ENCODE results near the gene P2RX7. TPM values are rescaled to one million over a fixed set of nuclear protein-coding genes. Genes with fewer than 3 reads are reported as not detected.

The P2RX7 gene
- total RNA-seq, 1 donor from 2014 or later, result 1.9 TPM

DNA sequence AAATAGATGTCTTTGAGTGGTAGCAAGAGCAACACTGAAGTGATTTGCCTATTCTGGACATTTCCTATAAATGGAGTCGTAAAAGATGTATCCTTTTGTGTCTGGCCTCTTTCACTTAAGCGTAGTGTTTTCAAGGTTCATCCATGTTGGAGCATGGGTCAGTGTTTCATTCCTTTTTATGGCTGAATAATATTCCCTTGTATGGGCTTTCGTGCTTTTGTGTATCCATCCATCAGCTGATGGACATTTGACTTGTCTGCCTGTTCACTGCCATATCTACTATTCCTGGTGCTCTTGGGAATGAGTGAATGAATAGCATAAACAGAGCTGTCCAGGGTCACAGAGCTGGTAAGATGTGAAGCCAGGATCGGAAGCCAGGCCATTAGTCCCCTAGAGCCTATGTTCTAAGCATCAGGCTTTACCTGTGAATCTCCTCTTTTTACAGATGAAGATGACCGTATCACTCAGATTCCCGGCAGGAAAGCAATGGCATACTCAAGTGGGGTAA is 1.8 kb upstream of the P2RX7 start:
- Mint-ChIP-seq H3K27ac (no peak overlapping the region), H3K4me3 (no peak overlapping the region), H3K36me3 (no peaks in the 10 kb centered on the region), H3K4me1 (ENCODE audit: unreplicated experiment) (peaks cover 21% of the 10 kb centered on the region), H3K9me3 (no peaks in the 10 kb centered on the region), H3K27me3 (peaks cover 4% of the 10 kb centered on the region)
- no peak for DNase-seq (ENCODE audit: extremely low spot score, unreplicated experiment)
- TF ChIP-seq, protein P1, sequence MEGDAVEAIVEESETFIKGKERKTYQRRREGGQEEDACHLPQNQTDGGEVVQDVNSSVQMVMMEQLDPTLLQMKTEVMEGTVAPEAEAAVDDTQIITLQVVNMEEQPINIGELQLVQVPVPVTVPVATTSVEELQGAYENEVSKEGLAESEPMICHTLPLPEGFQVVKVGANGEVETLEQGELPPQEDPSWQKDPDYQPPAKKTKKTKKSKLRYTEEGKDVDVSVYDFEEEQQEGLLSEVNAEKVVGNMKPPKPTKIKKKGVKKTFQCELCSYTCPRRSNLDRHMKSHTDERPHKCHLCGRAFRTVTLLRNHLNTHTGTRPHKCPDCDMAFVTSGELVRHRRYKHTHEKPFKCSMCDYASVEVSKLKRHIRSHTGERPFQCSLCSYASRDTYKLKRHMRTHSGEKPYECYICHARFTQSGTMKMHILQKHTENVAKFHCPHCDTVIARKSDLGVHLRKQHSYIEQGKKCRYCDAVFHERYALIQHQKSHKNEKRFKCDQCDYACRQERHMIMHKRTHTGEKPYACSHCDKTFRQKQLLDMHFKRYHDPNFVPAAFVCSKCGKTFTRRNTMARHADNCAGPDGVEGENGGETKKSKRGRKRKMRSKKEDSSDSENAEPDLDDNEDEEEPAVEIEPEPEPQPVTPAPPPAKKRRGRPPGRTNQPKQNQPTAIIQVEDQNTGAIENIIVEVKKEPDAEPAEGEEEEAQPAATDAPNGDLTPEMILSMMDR (conservative IDR thresholded peaks at IDR 0.05), result no peak

DNA sequence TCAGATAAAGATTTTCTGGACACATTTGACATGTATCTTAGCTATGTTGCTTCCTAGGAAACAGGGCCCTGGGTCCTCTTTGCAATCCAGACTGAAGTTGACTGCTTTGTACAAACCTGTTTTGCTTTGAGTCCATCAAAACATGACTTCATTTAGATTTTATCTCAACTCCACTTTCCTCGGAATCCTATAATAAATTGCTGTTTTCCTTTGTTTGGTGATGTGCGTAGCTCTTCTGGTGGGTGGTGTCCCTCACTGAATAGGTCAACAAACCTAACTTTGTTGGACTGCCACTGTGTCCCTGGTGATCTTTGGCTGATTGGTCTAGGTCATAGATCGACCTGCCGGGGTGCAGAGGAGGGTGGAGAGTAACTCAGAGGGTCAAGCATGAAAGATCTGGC is 735 bp upstream of the P2RX7 start:
- H3K4me3 Mint-ChIP-seq, result peak overlapping the region; percentile 32
- no peaks in the 10 kb centered on the region for H3K9me3 Mint-ChIP-seq
- H3K4me1 Mint-ChIP-seq (ENCODE audit: unreplicated experiment), result peaks cover 21% of the 10 kb centered on the region
- DNase-seq (ENCODE audit: extremely low spot score, unreplicated experiment), result no peak
- TF ChIP-seq, protein P1 (conservative IDR thresholded peaks at IDR 0.05), result no peak
- peaks cover 4% of the 10 kb centered on the region for H3K27me3 Mint-ChIP-seq
- no peaks in the 10 kb centered on the region for H3K36me3 Mint-ChIP-seq
- peak overlapping the region; percentile 81 for H3K27ac Mint-ChIP-seq

DNA sequence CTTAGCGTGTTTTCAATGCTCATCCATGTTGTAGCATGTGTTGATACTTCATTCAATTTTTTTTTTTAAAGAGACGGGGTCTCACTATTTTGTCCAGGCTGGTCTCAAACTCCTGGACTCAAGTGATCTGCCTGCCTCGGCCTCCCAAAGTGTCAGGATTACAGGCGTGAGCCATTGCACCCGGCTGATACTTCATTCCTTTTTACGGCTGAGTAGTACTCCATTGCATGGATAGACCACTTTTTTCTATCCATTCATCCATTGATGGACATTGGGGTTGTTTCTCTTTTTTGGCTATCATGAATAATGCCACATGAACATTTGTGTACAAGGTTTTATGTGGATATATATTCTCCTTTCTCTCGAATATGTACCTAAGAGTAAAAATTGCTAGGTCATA is 1.2 kb downstream of the P2RX7 start:
- H3K27ac Mint-ChIP-seq, result no peak overlapping the region
- DNase-seq (ENCODE audit: extremely low spot score, unreplicated experiment), result no peak
- TF ChIP-seq, protein P1 (conservative IDR thresholded peaks at IDR 0.05), result no peak
- H3K4me1 Mint-ChIP-seq (ENCODE audit: unreplicated experiment), result peaks cover 21% of the 10 kb centered on the region
- H3K27me3 Mint-ChIP-seq, result no peaks in the 10 kb centered on the region
- no peaks in the 10 kb centered on the region for H3K9me3 Mint-ChIP-seq
- H3K4me3 Mint-ChIP-seq, result no peak overlapping the region
- H3K36me3 Mint-ChIP-seq, result no peaks in the 10 kb centered on the region

DNA sequence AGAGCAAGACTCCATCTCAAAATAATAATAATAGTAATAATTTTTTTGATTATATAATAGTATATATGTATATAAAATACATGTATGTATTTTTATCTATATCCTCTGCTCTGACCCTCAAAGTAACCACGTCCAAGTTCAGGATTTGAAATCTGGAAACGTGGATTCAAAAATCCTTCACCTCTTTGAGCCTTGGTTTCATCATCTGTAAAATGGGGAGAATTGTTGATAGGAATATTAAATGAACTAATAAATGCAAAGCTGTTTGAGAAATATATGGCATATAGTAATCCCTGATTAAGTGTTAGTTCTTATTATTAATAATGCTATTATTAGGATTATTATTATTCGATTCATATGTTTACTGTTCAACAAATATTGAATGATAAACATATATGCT is 2.6 kb downstream of the P2RX7 start:
- Mint-ChIP-seq H3K4me3 (no peak overlapping the region), H3K36me3 (no peaks in the 10 kb centered on the region), H3K9me3 (no peaks in the 10 kb centered on the region), H3K27me3 (no peaks in the 10 kb centered on the region), H3K27ac (no peak overlapping the region), H3K4me1 (ENCODE audit: unreplicated experiment) (peaks cover 16% of the 10 kb centered on the region)
- TF ChIP-seq, protein P1 (conservative IDR thresholded peaks at IDR 0.05), result no peak
- no peak for DNase-seq (ENCODE audit: extremely low spot score, unreplicated experiment)

DNA sequence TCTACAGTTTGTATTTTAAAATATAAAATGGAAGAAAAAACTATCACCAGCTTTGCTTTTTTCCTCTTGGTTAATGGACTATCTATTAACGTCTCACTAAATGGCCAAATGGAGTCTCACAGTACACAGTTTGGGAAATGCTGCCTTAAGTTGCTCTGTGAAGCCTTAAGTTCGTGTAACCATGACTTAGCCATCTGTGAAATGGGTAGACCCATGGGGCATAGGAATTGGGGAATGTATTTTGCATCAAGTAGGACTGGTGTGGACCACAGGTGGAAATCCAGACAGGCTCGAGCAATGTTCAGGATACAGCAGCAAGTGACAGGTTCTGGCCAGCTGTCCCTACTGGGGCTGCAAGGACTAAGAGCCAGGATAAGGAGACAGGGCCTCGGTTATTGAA is 4.8 kb downstream of the P2RX7 start:
- H3K27ac Mint-ChIP-seq, result no peak overlapping the region
- H3K36me3 Mint-ChIP-seq, result no peaks in the 10 kb centered on the region
- H3K4me3 Mint-ChIP-seq, result no peak overlapping the region
- H3K9me3 Mint-ChIP-seq, result no peaks in the 10 kb centered on the region
- H3K27me3 Mint-ChIP-seq, result no peaks in the 10 kb centered on the region
- H3K4me1 Mint-ChIP-seq (ENCODE audit: unreplicated experiment), result peaks cover 7% of the 10 kb centered on the region
- TF ChIP-seq, protein P1 (conservative IDR thresholded peaks at IDR 0.05), result no peak
- no peak for DNase-seq (ENCODE audit: extremely low spot score, unreplicated experiment)

DNA sequence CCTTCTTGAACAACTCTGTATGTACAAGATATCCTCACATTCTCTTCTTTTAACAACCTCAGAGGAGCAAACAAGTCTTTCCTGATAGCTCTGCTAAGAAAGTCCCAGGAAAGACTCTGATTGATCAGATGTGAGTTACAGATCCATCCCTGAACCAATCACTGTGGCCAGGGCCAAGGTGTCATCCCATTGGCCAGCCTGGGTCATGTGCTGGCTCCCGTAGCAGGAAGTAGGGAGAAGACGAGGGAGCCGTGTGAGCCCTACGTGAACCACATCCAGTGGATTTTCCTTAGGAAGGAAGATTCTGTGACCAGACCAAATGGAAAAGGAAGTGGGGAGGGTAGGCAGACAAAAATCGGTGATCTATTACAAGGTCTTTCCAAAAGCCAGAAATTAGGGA is 5.6 kb downstream of the P2RX7 start:
- TF ChIP-seq, protein P1 (conservative IDR thresholded peaks at IDR 0.05), result no peak
- Mint-ChIP-seq H3K4me1 (ENCODE audit: unreplicated experiment) (no peaks in the 10 kb centered on the region), H3K36me3 (no peaks in the 10 kb centered on the region), H3K4me3 (no peak overlapping the region), H3K27me3 (no peaks in the 10 kb centered on the region), H3K9me3 (no peaks in the 10 kb centered on the region), H3K27ac (no peak overlapping the region)
- no peak for DNase-seq (ENCODE audit: extremely low spot score, unreplicated experiment)
